GM12873 (cell line): ENCODE data around the gene ADCY9.

ENCODE experiments used
- CTCF ChIP-seq: IDR thresholded peaks from 2 replicates; pipeline ENCODE4 v1.5.1; 2012; ENCODE audit warnings: low read depth, mild to moderate bottlenecking, moderate library complexity, low read length, control low read depth; ENCODE audit not compliant: insufficient read depth; ENCODE audit errors: missing control alignments

Gene ADCY9

DNA sequence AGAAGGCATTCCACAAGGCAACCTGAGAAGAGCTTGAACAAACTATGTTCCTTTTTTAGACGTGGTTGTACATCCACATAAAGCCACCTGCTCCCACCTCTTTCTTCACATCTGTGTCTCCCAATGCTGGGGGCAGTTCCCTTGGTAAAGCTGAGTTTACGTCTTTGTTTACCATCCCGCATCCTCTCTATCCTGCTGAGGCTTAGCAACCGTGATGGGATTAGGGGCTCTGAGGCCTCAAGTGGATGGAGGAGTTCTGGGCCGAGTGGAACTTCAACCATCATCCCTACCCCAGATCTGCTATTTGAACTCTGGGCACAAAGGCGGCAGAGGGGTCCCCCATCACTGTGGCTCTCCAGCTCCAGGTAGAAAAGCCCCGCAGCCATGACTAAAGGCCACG lies 141.5 kb downstream of the ADCY9 start:
- TF ChIP-seq CTCF: no peak

DNA sequence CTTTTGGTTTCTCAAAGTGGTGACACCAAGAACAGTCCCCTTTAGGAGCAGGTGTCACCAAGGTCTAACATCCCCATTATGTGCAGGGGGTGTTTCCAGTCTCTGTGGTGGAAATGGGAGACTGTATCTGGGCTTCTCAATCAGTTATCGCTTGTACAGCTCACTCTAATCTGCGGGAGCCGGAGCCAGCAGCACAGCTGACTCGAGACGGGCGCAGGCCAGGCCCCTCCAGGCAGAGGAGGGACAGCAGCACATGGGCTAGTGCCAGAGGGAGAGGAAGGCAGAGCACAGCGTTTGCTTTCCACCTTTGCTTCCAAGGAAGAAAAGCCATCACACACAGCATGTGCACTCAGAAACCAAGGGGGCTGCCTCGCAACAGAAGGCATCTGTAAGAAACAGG lies 144.5 kb downstream of the ADCY9 start:
- no peak for TF ChIP-seq CTCF

DNA sequence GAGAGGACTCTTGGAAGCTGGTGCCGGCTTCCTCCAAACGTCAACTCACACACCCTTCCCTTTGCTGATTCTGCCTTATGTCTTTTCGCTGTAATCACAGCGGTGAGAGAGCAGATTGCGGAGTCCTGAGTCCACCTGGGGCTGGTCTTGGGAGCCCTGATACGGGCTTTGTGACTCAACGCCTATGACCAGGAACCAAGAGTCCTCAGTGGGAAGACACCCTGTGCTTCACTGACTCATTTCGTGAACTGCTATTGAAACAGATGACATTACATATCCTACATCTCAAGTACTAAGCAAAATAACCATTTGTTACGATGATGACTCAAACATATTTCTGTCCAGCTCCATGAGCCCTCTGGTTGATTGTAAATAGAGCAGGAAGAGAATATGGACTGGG lies 145.0 kb downstream of the ADCY9 start:
- no peak for TF ChIP-seq CTCF

- TF ChIP-seq CTCF: no peak
Observed at GRCh38 chr16:3968551-3968950, 147.7 kb downstream of the ADCY9 start.

- TF ChIP-seq CTCF: no peak
Observed at GRCh38 chr16:3966681-3967080, 149.6 kb downstream of the ADCY9 start.

- TF ChIP-seq CTCF: no peak
Observed at GRCh38 chr16:3965781-3966582, 150.3 kb downstream of the ADCY9 start.

DNA sequence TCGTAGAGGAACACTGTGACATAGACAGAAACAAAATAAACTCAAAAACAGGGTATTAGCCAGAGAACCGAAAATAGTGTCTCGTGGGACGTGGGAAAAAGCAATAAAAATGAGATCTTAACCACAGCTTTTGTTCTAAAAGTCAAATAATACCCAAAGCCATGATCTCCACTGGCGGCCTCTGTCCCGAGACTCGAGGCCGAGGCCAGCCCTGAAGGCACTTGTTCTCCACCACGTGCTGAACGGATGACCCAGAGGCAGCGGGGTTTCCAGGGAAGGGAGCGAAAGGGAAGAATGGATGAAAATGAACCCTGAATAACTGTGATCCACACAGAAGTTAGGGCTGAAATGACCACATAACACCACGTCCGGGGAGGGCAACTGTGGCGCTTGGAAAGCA lies 150.9 kb downstream of the ADCY9 start:
- no peak for TF ChIP-seq CTCF
